ENCODE measurements around the gene MAP3K3.

Gene MAP3K3

DNA sequence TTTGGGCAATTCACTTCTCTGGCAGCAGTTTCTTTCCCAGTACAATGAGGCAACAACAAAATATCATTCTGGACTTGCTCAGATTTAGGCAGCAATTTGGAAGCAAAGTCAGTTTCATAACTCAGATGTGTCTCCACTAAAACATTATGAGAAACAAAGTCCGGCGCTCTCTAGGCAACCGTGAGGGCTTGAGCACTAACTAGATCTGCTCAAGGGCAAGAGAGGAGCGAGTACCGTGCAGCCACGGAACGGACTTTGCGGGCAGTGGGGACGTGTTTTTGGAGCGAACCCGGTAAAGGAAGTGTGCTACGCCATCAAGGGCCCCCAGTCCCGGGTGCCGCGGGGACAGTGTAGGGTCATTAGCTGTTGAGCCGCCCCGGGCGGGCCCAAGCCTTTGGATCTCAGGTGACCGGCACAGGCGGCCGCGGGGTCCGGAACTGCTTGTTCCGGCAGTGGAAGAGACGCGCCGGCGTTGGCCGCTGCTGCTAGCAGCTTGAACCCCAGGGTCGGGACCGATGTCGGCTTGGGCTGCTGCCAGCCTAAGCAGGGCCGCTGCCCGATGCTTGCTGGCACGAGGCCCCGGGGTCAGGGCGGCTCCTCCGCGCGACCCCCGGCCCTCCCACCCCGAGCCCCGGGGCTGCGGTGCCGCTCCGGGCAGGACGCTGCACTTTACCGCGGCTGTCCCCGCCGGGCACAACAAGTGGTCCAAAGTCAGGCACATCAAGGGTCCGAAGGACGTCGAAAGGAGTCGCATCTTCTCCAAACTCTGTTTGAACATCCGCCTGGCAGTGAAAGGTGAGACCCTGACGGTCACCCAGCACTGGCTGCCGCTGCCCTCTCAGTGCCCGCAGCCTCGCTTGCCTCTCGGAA, 21.4 kb upstream of the MAP3K3 start, which contains the start of gene TACO1:
TACO1 (plus strand) TSS at position 327 of the 870 bp plus-strand sequence; CDS start at position 516, 189 bp downstream.
- peak within 1 kb of the TSS; percentile 96 for H2AFZ ChIP-seq (ENCODE audit: low read depth, low read length)
- H3K27me3 ChIP-seq (ENCODE audit: insufficient read depth, low read length), result no peaks in the 10 kb centered on the region
- H3K9me3 ChIP-seq (ENCODE audit: low read length), result no peaks in the 10 kb centered on the region
- peak within 1 kb of the TSS; percentile 88 for H3K4me3 ChIP-seq (ENCODE audit: low read length)
- peaks cover 13% of the 10 kb centered on the region for H3K4me1 ChIP-seq (ENCODE audit: insufficient read depth, low read length)
- H3K36me3 ChIP-seq (ENCODE audit: insufficient read depth, low read length), result peaks cover 22% of the 10 kb centered on the region

DNA sequence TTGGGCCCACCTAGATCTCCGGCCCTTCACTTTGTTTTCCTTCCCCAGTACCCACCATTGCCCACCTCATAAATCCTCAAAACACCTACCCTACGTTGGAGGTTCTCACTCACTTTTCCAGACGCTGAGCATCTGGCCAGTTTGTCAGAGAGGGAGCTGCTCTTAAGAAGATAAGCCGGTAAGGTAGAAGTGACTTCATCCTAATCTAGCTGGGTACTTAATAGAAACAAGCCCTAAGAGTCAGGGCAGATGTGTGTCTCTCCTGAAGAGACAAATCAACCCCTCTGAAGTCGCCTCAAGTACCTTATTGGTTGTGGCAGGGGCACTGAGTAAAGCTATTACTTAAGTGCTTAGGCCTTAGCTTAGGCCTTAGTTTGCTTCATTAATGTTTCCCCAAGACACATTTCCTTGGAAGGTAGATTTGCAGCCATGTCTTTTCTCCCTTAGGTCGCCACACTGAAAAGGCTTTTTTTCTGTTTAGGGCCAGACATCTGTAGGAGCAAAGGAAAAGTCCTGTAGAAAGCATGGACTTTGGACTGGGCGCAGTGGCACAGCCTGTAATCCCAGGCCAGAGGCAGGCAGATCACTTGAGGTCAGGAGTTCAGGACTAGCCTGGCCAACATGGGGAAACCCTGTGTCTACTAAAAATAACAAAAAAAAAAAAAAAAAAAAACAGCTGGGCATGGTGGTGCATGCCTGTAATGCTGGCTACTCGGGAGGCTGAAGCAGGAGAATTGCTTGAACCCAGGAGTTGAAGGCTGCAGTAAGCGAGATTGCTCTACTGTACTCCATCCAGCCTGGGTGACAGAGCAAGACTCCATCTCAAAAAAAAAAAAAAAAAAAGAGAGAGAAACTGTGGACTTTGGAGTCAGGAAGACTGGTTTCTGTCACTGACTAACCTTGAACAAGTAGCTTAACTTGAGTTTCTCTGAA, 20.5 kb upstream of the MAP3K3 start:
- H3K4me3 ChIP-seq (ENCODE audit: low read length), result peak overlapping the region; percentile 88
- peaks cover 13% of the 10 kb centered on the region for H3K4me1 ChIP-seq (ENCODE audit: insufficient read depth, low read length)
- H3K36me3 ChIP-seq (ENCODE audit: insufficient read depth, low read length), result peaks cover 30% of the 10 kb centered on the region
- peak overlapping the region; percentile 96 for H2AFZ ChIP-seq (ENCODE audit: low read depth, low read length)
- H3K27me3 ChIP-seq (ENCODE audit: insufficient read depth, low read length), result no peaks in the 10 kb centered on the region
- H3K9me3 ChIP-seq (ENCODE audit: low read length), result no peaks in the 10 kb centered on the region

DNA sequence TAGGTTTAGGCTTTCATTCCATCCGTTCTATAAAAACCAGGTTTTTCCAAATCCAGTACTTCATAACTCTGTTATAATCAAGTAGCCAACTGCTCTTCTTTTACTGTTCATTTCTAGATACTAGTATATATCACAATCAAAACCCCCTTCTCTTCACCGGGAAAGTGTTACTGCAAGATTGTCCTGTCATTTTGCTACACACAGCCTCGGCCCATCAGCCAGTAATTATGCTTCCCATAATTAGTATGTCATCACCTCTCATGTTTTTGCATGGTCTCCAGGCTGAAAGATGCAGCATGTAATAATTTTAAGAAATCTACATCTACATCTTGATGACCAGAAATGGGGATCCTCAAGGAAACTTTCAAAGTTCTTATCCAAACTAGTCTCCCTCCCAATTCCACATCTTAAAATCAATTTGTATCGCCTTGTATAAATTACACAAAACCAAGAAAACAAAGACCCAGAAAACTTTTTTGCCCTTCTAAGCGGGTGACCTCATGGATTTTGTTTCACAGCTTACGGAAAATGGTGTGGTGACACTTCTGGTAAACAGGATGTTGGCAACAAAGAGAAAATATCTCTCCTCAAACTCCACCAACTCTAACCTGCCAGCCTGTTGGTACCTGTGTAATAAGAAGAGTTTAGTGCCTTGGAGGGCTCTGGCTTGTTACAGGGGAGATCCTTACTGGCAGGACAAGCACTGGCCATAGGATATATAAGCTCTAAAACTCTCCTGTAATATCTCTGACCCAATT, 12.2 kb upstream of the MAP3K3 start:
- Histone ChIP-seq H2AFZ (ENCODE audit: low read depth, low read length) (no peak overlapping the region), H3K9me3 (ENCODE audit: low read length) (no peaks in the 10 kb centered on the region), H3K36me3 (ENCODE audit: insufficient read depth, low read length) (peaks cover 40% of the 10 kb centered on the region), H3K4me1 (ENCODE audit: insufficient read depth, low read length) (no peaks in the 10 kb centered on the region), H3K4me3 (ENCODE audit: low read length) (no peak overlapping the region), H3K27me3 (ENCODE audit: insufficient read depth, low read length) (no peaks in the 10 kb centered on the region)

DNA sequence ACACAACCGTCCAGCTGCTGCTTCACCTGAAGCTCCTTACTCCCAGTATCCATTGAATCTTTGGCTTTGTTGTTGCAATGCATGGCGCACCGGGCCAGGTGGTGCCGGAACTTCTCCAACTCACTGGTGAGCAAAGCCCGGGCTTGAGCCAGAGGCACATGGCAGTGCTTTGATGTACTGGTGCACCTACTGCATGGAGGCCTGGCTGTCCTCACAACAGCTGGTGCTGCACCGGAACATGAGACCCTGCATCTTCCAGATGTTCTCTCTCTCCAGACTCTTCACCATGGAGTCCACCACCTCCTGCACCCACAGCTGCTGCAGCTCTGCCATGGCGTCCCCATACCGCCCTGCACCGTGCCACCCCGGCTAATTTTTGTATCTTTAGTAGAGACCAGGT, 11.4 kb upstream of the MAP3K3 start:
- H3K36me3 ChIP-seq (ENCODE audit: insufficient read depth, low read length), result peaks cover 32% of the 10 kb centered on the region
- H3K4me3 ChIP-seq (ENCODE audit: low read length), result no peak overlapping the region
- H3K27me3 ChIP-seq (ENCODE audit: insufficient read depth, low read length), result no peaks in the 10 kb centered on the region
- no peaks in the 10 kb centered on the region for H3K4me1 ChIP-seq (ENCODE audit: insufficient read depth, low read length)
- H2AFZ ChIP-seq (ENCODE audit: low read depth, low read length), result no peak overlapping the region
- H3K9me3 ChIP-seq (ENCODE audit: low read length), result no peaks in the 10 kb centered on the region

DNA sequence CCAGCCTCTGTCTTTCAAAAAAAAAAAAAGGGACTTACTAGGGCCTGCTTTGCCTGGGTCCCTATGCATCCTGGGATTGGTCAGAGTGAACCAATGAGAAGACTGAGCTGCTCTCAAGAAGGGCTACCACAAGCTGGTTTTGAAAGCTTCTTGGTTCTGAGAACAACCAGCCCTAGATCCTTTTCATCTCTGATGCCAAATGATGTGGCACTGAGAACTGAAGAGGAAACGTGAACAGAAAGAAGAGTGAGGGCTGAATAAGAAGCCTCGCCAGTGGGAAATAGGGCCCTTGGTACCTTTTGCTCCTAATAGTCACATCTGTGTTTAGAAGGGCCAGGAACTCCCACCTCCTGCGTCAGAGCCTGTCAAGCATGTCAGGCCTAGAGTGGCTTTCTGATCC, 10.9 kb upstream of the MAP3K3 start:
- peaks cover 27% of the 10 kb centered on the region for H3K36me3 ChIP-seq (ENCODE audit: insufficient read depth, low read length)
- no peaks in the 10 kb centered on the region for H3K9me3 ChIP-seq (ENCODE audit: low read length)
- no peaks in the 10 kb centered on the region for H3K4me1 ChIP-seq (ENCODE audit: insufficient read depth, low read length)
- no peaks in the 10 kb centered on the region for H3K27me3 ChIP-seq (ENCODE audit: insufficient read depth, low read length)
- H3K4me3 ChIP-seq (ENCODE audit: low read length), result no peak overlapping the region
- H2AFZ ChIP-seq (ENCODE audit: low read depth, low read length), result no peak overlapping the region

DNA sequence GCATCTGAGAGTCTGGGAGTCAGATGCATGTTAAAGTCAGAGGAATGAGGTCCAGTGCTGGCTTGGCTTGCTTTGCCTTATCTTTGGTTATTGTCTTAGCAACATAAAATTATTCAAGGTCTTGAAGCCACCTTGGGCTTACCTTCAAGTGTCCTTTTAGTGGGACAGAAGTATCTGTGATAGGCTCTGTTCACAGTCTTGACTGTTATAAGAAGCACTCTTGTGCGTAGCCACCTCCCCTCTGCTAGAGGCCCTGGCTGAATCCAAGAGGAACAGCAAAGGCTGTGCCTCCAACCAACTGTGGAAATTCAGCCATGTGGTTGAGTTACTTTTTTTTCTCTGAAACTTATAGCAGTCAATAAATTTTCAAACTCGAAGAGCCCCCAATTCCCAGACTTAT, 8.6 kb upstream of the MAP3K3 start:
- Histone ChIP-seq H2AFZ (ENCODE audit: low read depth, low read length) (no peak overlapping the region), H3K4me1 (ENCODE audit: insufficient read depth, low read length) (no peaks in the 10 kb centered on the region), H3K36me3 (ENCODE audit: insufficient read depth, low read length) (peaks cover 4% of the 10 kb centered on the region), H3K27me3 (ENCODE audit: insufficient read depth, low read length) (no peaks in the 10 kb centered on the region), H3K9me3 (ENCODE audit: low read length) (no peaks in the 10 kb centered on the region), H3K4me3 (ENCODE audit: low read length) (no peak overlapping the region)

DNA sequence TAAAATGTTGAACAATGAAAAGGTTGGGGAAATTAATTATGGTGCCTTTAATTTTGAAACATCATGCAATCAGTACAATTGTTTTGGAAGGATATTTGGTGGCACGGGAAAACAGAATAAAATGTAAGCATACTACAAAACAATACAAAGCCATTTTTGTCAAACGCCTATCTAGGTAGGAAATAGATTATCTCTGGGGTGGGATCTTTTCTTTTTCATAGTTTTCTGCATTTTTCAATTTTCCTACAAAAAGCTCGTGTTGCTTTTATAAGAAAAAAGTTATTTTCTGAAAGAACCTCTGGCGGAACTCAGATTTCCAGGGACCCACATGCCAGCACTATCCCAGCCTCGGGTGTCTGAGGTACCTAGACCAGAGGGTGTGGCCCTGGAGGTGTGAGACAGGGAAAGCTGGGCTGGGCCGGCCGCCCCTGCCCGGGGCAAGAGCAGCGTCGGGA, 961 bp upstream of the MAP3K3 start:
- Histone ChIP-seq H2AFZ (ENCODE audit: low read depth, low read length) (peak overlapping the region; percentile 72), H3K27me3 (ENCODE audit: insufficient read depth, low read length) (no peaks in the 10 kb centered on the region), H3K4me3 (ENCODE audit: low read length) (peak overlapping the region; percentile 59), H3K36me3 (ENCODE audit: insufficient read depth, low read length) (no peaks in the 10 kb centered on the region), H3K4me1 (ENCODE audit: insufficient read depth, low read length) (peaks cover 19% of the 10 kb centered on the region), H3K9me3 (ENCODE audit: low read length) (no peaks in the 10 kb centered on the region)

DNA sequence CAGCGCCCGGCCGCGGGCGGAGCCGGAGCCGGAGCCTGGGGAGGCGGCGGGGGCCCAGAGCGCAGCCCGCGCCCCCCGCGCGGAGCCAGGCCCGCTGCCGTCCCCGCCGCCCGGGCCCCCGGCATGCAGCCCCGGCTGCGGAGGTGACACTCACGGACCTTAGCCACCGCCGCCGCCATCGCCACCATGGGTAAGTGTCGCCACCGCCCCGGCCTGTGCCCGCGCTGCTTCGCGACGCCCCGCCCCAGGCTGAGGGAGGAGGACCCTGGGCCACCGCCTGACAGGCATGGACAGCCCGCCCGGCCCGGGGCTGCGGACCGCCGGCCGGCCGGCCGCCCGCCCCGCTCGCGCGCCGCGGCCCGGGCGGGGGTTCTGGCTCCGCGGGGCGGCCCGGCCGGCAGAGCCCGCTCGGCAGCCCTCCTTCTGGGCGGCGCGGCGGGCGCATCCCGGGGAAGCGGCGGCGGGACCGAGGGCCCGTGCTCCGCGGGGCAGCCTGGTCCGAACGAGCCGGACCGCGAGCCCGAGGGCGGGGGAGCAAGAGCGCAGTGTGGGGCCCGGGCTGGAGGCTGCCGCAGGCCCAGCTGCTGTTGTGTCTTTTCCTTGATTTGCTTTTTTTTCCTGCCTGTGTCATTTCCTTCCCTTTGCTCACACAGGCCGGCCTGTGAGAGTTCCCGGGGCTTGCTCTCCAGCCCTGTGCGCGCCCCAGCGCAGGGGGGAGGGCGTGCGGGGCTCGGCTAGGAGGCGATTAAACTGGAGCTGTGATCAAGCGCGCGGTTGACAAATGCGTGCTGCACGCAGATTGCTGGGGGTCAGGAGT, 565 bp downstream of the MAP3K3 start:
- Histone ChIP-seq H3K27me3 (ENCODE audit: insufficient read depth, low read length) (no peaks in the 10 kb centered on the region), H3K9me3 (ENCODE audit: low read length) (no peaks in the 10 kb centered on the region), H3K4me1 (ENCODE audit: insufficient read depth, low read length) (peaks cover 19% of the 10 kb centered on the region), H3K4me3 (ENCODE audit: low read length) (peak overlapping the region; percentile 94), H2AFZ (ENCODE audit: low read depth, low read length) (no peak overlapping the region), H3K36me3 (ENCODE audit: insufficient read depth, low read length) (no peaks in the 10 kb centered on the region)

DNA sequence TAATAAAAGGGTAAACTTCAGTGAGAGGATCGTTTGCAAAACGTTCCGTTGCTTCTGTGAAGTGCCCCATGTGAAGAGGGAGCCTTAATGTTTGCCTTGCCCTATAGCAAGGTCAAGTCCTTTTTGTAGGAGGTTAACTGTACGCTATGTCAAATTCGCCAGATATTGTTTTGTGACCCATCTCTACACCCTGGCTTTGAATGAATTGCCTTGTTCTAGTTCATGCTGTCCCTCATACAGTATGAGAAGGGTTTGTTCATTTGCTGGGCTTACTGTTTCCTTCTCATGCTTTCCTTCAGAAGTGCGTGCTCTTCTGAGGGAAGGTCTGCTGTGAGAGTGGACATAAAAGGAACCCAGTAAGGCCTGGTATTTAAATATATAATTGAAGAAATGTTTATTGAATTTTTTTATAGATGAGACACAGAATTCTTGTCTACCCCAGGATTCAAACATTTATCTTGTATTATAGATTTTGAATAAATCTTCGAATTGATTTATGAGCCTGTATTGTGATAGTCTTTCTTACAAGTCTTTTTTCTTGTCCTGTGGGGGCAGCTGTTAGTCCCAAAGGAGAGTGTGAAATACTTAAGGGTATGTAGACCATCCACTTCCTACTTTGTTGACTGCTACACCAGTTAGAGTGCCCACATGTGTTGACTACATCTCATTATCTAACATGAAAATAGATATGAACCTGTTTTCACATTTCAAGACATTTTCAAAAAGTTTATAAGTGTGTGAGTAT, 1.7 kb downstream of the MAP3K3 start:
- Histone ChIP-seq H3K9me3 (ENCODE audit: low read length) (no peaks in the 10 kb centered on the region), H3K4me1 (ENCODE audit: insufficient read depth, low read length) (peaks cover 19% of the 10 kb centered on the region), H2AFZ (ENCODE audit: low read depth, low read length) (no peak overlapping the region), H3K27me3 (ENCODE audit: insufficient read depth, low read length) (no peaks in the 10 kb centered on the region), H3K36me3 (ENCODE audit: insufficient read depth, low read length) (no peaks in the 10 kb centered on the region), H3K4me3 (ENCODE audit: low read length) (peak overlapping the region; percentile 94)

DNA sequence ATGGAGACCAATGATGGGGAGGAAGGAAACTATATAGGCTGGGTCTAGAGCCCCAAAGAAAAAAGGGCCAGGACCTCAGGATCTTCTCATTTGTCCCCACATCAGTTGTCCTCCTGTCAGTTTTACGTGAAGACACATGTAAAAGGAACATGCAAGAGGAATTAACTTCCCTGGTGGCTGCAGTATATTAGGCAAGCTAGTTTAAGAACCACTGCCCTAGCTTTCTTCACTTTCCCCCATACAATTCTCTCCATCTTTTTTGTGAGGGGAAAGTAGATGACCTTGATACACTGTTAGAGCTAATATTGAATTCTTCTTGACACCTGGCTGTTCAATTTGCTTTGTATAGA, 2.3 kb downstream of the MAP3K3 start:
- no peaks in the 10 kb centered on the region for H3K36me3 ChIP-seq (ENCODE audit: insufficient read depth, low read length)
- no peaks in the 10 kb centered on the region for H3K9me3 ChIP-seq (ENCODE audit: low read length)
- peak overlapping the region; percentile 7 for H3K4me3 ChIP-seq (ENCODE audit: low read length)

DNA sequence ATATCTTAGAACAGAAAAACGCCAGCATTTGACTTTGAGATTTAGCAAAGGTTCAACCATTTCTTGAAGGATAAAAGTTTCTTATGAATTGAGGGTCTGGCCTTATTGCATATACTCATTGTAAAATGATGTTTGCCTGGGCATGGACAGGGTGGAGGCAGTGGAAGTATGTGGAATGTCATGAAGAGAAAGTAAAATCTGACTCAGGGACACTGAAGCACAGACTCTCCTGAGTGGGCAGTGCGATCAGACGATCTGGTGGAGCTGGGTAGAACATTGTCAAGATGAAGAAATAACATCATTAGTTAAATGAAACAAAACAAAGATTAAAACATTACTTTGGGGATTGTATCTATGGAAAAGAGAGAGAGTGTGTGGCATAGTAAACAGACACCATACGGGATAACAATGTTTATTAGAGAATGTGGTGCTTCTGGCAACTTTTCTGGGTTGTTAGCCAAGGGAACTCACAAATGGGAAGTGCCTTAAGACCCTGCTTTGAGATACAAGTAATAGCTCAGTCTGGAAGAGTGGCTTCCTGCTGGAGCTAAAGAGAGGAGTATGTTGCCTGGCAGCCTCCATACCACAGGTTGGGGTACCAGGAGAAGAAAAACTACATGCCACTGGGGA, 4.4 kb downstream of the MAP3K3 start:
- Histone ChIP-seq H3K4me3 (ENCODE audit: low read length) (no peak overlapping the region), H3K27me3 (ENCODE audit: insufficient read depth, low read length) (no peaks in the 10 kb centered on the region), H3K9me3 (ENCODE audit: low read length) (no peaks in the 10 kb centered on the region), H3K4me1 (ENCODE audit: insufficient read depth, low read length) (peaks cover 14% of the 10 kb centered on the region), H2AFZ (ENCODE audit: low read depth, low read length) (no peak overlapping the region), H3K36me3 (ENCODE audit: insufficient read depth, low read length) (no peaks in the 10 kb centered on the region)

More for the DNA sequence above, 2.3 kb downstream of the MAP3K3 start:
- Histone ChIP-seq H2AFZ (ENCODE audit: low read depth, low read length) (no peak overlapping the region), H3K4me1 (ENCODE audit: insufficient read depth, low read length) (peaks cover 19% of the 10 kb centered on the region), H3K27me3 (ENCODE audit: insufficient read depth, low read length) (no peaks in the 10 kb centered on the region)

Data from neuron (in vitro differentiated cells).